Activated naive CD8-positive, alpha-beta T cell treated with anti-CD3 and anti-CD28 coated beads, Interleukin-2, amount 50 U/mL, for 24 hours (primary cell): ENCODE results near the gene INTU.

Experiments
- ATAC-seq: fragments of 150-1000 bp; cut with Tn5 transposase; one replicate; pipeline ENCODE4 v1.10.0; 2021
- DNase-seq: peaks from one replicate; pipeline ENCODE4 v3.0.0; 2021
- H3K27ac Mint-ChIP-seq: one replicate; pipeline ENCODE4 v1.8.0; 2021; ENCODE audit warnings: mild to moderate bottlenecking, mixed read lengths
- H3K27me3 Mint-ChIP-seq: one replicate; pipeline ENCODE4 v1.8.0; 2021; ENCODE audit warnings: mixed read lengths
- H3K36me3 Mint-ChIP-seq: one replicate; pipeline ENCODE4 v1.8.0; 2021; ENCODE audit warnings: low read depth, mixed read lengths
- H3K4me1 Mint-ChIP-seq: one replicate; pipeline ENCODE4 v1.8.0; 2021; ENCODE audit warnings: mixed read lengths
- H3K4me3 Mint-ChIP-seq: one replicate; pipeline ENCODE4 v1.8.0; 2021; ENCODE audit warnings: mild to moderate bottlenecking, moderate library complexity, mixed read lengths
- H3K9me3 Mint-ChIP-seq: one replicate; pipeline ENCODE4 v1.8.0; 2021; ENCODE audit warnings: mixed read lengths

INTU gene

DNA sequence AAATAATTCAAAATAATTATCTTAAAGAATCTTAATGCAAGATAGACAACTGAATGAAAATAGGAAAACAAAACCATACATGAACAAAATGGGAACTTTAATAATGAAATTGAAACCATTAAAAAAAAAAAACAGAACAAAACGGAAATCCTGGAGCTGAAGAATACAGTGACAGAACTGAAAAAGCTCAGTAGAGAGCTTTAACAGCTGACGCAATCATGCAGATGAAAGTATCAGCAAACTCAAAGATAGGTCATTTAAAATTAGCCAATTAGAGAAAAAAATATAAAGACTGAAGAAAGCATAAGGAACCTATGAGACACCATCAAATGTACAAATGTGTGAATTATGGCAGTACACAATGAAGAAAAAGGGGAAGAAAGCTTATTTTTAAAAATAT is 116.2 kb downstream of the INTU start:
- no peaks in the 10 kb centered on the region for H3K4me1 Mint-ChIP-seq
- peaks cover 8% of the 10 kb centered on the region for H3K27me3 Mint-ChIP-seq
- H3K9me3 Mint-ChIP-seq = peaks cover 12% of the 10 kb centered on the region
- H3K36me3 Mint-ChIP-seq = no peaks in the 10 kb centered on the region
- H3K4me3 Mint-ChIP-seq = no peak overlapping the region
- ATAC-seq = no peak
- H3K27ac Mint-ChIP-seq = no peak overlapping the region
- no peak for DNase-seq

DNA sequence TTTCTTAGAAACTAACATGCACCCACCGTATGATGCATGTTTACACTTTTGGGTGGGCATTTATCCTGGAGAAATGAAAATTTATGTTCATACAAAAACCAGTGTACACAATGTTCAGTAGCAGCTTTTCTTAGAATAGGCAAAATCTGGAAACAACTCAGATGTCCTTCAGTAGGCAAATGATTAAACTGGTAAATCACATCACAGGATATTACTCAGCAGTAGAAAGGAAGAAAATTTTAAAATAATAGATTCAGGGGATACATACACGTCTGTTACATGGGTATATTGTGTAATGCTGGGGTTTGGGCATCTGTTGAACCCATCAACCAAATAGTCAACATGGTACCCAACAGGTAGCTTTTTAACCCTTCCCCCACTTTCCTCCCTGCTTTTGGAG is 124.1 kb downstream of the INTU start:
- no peaks in the 10 kb centered on the region for H3K4me1 Mint-ChIP-seq
- H3K4me3 Mint-ChIP-seq = no peak overlapping the region
- no peaks in the 10 kb centered on the region for H3K27me3 Mint-ChIP-seq
- no peak overlapping the region for H3K27ac Mint-ChIP-seq
- H3K9me3 Mint-ChIP-seq = peaks cover 4% of the 10 kb centered on the region
- ATAC-seq = no peak
- no peak for DNase-seq
- no peaks in the 10 kb centered on the region for H3K36me3 Mint-ChIP-seq

DNA sequence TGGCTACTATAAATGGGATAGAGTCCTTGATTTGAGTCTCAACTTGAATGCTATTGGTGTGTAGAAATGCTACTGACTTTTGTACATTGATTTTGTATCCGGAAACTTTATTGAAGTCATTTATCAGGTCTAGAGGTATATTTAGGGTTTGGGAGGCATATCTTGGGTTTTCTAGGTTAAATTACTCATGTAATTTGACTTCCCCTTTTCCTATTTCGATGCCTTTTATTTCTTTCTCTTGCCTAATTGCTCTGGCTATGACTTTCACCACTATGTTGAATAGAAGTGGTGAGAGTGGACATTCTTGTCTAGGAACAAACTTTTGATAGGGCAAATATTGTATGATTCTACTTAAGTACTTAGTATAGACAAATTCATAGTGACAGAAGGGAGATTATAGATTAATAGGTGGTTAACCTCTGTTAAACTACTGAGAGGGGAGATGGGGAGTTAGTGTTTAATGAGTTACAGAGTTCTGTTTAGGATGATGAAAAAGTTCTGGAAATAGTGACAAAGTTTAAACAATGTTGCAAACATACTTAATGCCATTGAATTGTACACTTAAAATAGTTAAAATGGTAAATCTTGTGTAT is 126.6 kb downstream of the INTU start:
- Mint-ChIP-seq H3K27me3 (no peaks in the 10 kb centered on the region), H3K9me3 (peaks cover 4% of the 10 kb centered on the region)
- no peak for ATAC-seq

DNA sequence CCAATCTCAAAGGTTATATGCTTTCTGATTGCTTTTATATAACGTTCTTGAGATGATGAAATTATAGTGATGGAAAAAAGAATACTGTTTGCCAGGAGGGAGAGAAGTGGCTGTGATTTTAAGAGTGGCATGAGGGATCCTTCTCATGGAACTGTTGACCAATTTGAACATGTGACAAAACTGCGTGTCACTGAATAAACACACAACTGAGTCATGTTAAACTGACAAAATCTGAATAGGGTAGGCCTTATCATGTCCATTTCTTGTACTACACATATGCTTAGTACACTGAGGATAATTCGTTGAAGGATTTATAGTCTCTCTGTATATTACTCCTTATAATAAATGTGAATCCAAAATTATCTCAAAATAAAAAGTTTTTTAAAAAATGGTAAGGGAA is 127.1 kb downstream of the INTU start:
- peaks cover 4% of the 10 kb centered on the region for H3K9me3 Mint-ChIP-seq
- no peak overlapping the region for H3K4me3 Mint-ChIP-seq
- no peaks in the 10 kb centered on the region for H3K27me3 Mint-ChIP-seq
- ATAC-seq = no peak
- H3K27ac Mint-ChIP-seq = no peak overlapping the region
- no peaks in the 10 kb centered on the region for H3K36me3 Mint-ChIP-seq
- DNase-seq = no peak
- no peaks in the 10 kb centered on the region for H3K4me1 Mint-ChIP-seq

More for the DNA sequence above, 126.6 kb downstream of the INTU start:
- no peak for DNase-seq
- Mint-ChIP-seq H3K4me1 (no peaks in the 10 kb centered on the region), H3K4me3 (no peak overlapping the region), H3K36me3 (no peaks in the 10 kb centered on the region), H3K27ac (no peak overlapping the region)

DNA sequence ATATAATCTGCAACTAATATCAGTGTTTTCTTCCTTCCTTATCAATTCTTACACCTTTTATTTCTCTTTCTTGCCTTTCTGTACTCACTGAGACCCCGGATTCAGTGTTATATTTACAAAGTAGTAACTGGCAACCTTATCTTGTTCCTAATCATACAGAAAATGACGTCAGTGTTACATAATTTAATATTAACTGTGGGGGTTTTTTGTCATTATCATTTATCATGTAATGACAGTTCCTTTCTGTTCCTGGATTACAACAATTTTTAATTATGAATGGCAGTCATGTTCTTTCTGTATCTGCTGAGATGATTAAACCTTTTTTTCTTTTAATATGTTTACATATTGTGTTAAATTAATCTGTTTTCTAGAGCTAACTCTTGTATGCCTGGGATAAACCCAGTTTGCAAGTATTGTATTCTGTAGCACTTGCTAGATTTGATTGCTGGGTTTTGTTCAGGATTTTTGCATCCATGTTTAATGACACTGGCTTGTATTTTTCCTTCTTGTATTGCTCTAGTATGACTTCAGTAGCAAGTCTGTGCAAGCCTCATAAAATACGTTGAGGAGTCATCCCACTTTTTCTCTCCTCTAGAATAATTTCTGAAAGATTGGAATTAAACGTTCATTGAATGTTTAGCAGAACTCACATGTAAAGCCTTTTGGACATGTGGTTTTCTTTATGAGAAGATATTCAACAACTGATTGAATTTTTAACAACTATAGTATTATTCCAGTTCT is 138.9 kb downstream of the INTU start:
- Mint-ChIP-seq H3K27ac (no peak overlapping the region), H3K4me3 (no peak overlapping the region), H3K9me3 (no peaks in the 10 kb centered on the region), H3K4me1 (no peaks in the 10 kb centered on the region), H3K27me3 (peaks cover 20% of the 10 kb centered on the region), H3K36me3 (no peaks in the 10 kb centered on the region)
- no peak for ATAC-seq
- DNase-seq = no peak

DNA sequence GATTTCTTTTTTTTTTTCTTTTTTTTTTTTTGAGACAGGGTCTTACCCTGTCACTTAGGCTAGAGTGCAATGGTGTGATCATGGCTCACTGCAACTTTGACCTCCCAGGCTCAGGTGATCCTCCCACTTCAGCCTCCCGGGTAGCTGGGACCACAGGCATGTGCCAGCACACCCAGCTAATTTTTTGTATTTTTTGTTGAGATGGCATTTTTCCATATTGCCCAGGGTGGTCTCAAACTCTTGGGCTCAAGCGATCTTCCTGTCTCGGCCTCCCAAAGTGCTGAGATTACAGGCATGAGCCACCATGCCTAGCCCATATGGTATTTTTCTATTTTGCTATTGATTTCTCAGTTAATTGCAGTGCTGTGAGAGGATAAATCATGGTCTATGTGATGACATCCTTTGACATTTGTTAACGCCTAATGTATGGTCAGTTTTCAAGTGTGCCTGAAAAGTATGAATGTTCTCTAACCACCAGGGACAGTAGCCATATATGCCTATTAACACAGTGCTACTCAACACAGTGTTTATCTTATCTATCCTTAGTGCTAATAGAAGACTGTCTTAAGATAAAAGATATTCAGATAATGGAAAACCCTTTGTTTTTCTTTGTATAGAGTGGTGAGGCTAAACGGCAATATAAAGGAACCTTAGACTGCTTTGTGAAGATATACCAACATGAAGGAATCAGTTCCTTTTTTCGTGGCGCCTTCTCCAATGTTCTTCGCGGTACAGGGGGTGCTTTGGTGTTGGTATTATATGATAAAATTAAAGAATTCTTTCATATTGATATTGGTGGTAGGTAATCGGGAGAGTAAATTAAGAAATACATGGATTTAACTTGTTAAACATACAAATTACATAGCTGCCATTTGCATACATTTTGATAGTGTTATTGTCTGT is 140.3 kb downstream of the INTU start:
- H3K36me3 Mint-ChIP-seq = no peaks in the 10 kb centered on the region
- H3K27ac Mint-ChIP-seq = no peak overlapping the region
- DNase-seq (no peak), ATAC-seq (no peak)
- H3K4me1 Mint-ChIP-seq = no peaks in the 10 kb centered on the region
- no peak overlapping the region for H3K4me3 Mint-ChIP-seq
- H3K27me3 Mint-ChIP-seq = peaks cover 30% of the 10 kb centered on the region
- no peaks in the 10 kb centered on the region for H3K9me3 Mint-ChIP-seq

DNA sequence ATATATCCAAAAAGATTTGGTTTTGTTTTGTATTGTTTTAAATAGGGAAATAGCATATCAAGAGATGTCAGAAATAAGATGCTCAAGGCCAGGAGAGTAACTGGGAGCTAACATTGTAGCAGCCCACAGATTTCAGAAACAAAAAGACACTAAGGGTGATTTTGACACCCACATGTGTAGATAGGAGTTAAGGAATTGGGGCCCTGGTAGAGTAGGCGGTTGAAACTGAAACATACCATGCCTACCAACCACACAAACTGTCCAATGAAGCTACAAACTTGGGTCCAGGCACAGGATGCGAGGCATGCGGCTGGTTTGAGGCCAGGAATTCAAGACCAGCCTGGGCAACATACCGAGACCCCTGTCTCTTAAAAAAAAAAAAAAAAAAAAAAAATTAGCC is 143.1 kb downstream of the INTU start:
- no peak for ATAC-seq
- Mint-ChIP-seq H3K36me3 (no peaks in the 10 kb centered on the region), H3K9me3 (peaks cover under 1% of the 10 kb centered on the region), H3K4me1 (no peaks in the 10 kb centered on the region), H3K4me3 (no peak overlapping the region), H3K27me3 (peaks cover 56% of the 10 kb centered on the region), H3K27ac (no peak overlapping the region)
- DNase-seq = no peak
